ENCODE results near the gene SOHLH1. TPM values are rescaled to one million over a fixed set of nuclear protein-coding genes. Genes with fewer than 3 reads are reported as not detected.
"Not testable (repeated sequence)": the region's sequence is repeated elsewhere in the genome, so short reads cannot be mapped to it uniquely, and the experiment has no call there.

Gene SOHLH1
- polyA plus RNA-seq, 3 donors = not detected

GRCh38 chr9:135683401-135684034 lies 15.8 kb downstream of the SOHLH1 start:
- no peak for DNase-seq (ENCODE audit: low read depth in 3 of 3, low spot score in 2 of 3)

GRCh38 chr9:135681161-135681560 lies 18.1 kb downstream of the SOHLH1 start:
- DNase-seq (ENCODE audit: low read depth in 3 of 3, low spot score in 2 of 3) = no peak

GRCh38 chr9:135680056-135680455 lies 19.2 kb downstream of the SOHLH1 start:
- DNase-seq (ENCODE audit: low read depth in 3 of 3, low spot score in 2 of 3) = no peak

GRCh38 chr9:135678236-135679017 lies 20.9 kb downstream of the SOHLH1 start:
- no peak for DNase-seq (ENCODE audit: low read depth in 3 of 3, low spot score in 2 of 3)

- DNase-seq (ENCODE audit: low read depth in 3 of 3, low spot score in 2 of 3) = no peak
Observed at GRCh38 chr9:135677641-135678168, 21.6 kb downstream of the SOHLH1 start.

GRCh38 chr9:135676891-135677290 lies 22.4 kb downstream of the SOHLH1 start:
- DNase-seq (ENCODE audit: low read depth in 3 of 3, low spot score in 2 of 3) = no peak

GRCh38 chr9:135674977-135675376 lies 24.3 kb downstream of the SOHLH1 start:
- no peak for DNase-seq (ENCODE audit: low read depth in 3 of 3, low spot score in 2 of 3)

- no peak for DNase-seq (ENCODE audit: low read depth in 3 of 3, low spot score in 2 of 3)
Observed at GRCh38 chr9:135673941-135674340, 25.3 kb downstream of the SOHLH1 start.

- DNase-seq (ENCODE audit: low read depth in 3 of 3, low spot score in 2 of 3) = not testable (repeated sequence)
Observed at GRCh38 chr9:135672786-135673185, 26.5 kb downstream of the SOHLH1 start.

- no peak for DNase-seq (ENCODE audit: low read depth in 3 of 3, low spot score in 2 of 3)
Observed at GRCh38 chr9:135671591-135672041, 27.7 kb downstream of the SOHLH1 start.

- DNase-seq (ENCODE audit: low read depth in 3 of 3, low spot score in 2 of 3) = no peak
Observed at GRCh38 chr9:135670721-135671590, 28.3 kb downstream of the SOHLH1 start.

- no peak for DNase-seq (ENCODE audit: low read depth in 3 of 3, low spot score in 2 of 3)
Observed at GRCh38 chr9:135669616-135670285, 29.5 kb downstream of the SOHLH1 start.

GRCh38 chr9:135669018-135669417 lies 30.3 kb downstream of the SOHLH1 start:
- DNase-seq (ENCODE audit: low read depth in 3 of 3, low spot score in 2 of 3) = not testable (repeated sequence)

GRCh38 chr9:135667463-135668001 lies 31.7 kb downstream of the SOHLH1 start:
- DNase-seq (ENCODE audit: low read depth in 3 of 3, low spot score in 2 of 3) = no peak

GRCh38 chr9:135666534-135667462 lies 32.5 kb downstream of the SOHLH1 start:
- no peak for DNase-seq (ENCODE audit: low read depth in 3 of 3, low spot score in 2 of 3)

- no peak for DNase-seq (ENCODE audit: low read depth in 3 of 3, low spot score in 2 of 3)
Observed at GRCh38 chr9:135665795-135666189, 33.5 kb downstream of the SOHLH1 start.

- no peak for DNase-seq (ENCODE audit: low read depth in 3 of 3, low spot score in 2 of 3)
Observed at GRCh38 chr9:135664801-135665794, 34.2 kb downstream of the SOHLH1 start.

- no peak for DNase-seq (ENCODE audit: low read depth in 3 of 3, low spot score in 2 of 3)
Observed at GRCh38 chr9:135664266-135664665, 35.0 kb downstream of the SOHLH1 start.
